NCI-H2107 (cell line): ENCODE measurements around the gene RLN1.
"Not testable (repeated sequence)": the region's sequence is repeated elsewhere in the genome, so short reads cannot be mapped to it uniquely, and the experiment has no call there.

Experiments
- DNase-seq: peaks from one replicate; lab custom pipeline; 2025; lab: John Stamatoyannopoulos, UW

The RLN1 gene

DNA sequence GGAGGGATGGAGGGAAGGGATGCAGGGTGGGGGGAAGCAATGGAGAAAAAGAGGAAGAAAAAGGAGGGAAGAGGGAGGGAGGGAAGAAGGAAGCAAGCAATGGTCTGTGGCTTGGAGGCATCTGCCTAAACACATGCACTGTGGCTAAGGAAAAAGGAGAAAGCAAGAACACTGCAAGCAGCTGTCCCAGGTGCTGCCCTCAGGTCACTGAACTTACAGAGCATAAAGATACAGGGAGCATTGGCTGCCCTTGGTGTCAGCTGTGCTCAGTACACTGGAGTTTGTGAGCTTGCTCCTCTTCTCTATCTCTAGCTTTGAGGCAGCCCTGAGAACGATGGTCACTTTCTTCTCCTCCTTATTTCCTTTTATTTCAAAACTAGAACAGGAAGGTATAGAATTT lies 18.1 kb downstream of the RLN1 start:
- not testable (repeated sequence) for DNase-seq

DNA sequence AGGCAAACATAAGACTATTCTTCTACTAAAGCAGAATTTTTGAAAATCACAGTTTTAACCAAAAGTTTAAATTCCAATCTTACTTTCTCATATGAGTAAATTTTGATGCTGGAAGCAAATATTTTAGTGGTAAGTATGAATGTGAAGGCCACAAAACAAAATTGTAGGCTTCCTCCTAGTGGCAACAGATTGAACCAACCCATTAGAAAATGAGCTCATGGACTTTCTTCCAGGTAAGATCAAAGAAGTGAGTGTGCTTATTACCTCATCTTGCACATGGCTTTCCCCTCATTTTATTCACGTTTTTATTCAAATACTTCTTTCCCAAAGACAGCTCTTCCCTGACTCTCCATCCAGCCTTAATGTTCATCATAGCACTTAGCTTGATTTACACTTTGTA lies 18.6 kb downstream of the RLN1 start:
- no peak for DNase-seq

DNA sequence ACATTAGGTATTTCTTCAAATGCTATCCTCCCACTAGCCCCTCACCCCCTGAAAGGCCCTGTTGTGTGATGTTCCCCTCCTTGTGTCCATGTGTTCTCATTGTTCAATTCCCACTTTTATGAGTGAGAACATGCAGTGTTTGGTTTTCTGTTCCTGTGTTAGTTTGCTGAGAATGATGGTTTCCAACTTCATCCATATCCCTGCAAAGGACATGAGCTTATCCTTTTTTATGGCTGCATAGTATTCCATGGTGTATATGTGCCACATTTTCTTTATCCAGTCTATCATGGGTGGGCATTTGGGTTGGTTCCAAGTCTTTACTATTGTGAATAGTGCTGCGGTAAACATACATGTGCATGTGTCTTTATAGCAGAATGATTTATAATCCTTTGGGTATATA lies 23.3 kb downstream of the RLN1 start:
- not testable (repeated sequence) for DNase-seq

DNA sequence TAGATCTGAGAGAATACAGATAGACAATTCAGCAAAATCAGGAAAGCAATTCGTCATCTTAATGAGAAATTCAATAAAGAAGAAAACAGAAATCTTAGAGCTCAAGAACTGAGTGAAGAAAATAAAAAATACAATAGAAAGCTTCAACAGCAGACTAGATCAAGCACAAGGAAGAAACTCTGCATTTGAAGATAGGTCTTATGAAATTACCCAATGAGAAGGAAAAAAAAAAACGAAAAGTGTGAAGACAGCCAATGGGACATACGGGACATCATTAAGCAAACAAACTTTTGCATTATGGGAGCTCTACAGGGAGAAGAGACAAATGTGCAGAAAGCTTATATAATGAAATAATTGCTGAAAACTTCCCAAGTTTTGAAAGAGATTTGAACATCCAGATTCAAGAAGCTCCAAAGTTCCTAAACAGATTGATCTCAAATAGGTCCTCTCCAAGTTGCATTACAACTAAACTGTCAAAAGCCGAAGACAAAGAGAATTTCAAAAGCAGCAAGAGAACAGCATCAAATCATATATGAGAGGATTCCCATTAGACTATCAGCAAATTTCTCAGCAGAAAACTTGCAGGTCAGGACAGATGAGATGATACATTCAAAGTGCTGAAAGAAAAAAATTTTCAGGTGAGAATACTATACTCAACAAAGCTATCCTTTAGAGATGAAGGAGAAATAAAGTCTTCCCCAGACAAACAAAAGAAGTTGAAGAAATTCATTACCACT lies 24.3 kb downstream of the RLN1 start:
- no peak for DNase-seq

DNA sequence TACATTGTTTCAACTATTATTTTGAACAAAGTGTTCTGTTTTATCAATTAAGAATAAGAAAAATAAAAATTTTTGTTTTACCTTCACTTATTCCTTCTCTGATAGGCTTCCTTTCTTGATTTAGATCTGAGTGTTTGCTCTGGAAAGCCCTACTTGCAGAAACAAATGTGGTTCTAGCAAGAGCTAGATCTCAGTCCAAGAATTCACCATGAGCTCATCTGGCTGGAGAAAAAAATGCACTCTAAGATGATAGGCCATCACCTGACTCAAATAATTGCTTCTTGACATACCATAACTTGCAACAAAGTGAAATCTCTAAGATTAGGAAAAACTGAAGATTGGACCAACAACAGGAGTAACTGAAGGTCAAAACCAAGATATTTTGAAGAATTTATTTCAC lies 28.8 kb downstream of the RLN1 start:
- no peak for DNase-seq

DNA sequence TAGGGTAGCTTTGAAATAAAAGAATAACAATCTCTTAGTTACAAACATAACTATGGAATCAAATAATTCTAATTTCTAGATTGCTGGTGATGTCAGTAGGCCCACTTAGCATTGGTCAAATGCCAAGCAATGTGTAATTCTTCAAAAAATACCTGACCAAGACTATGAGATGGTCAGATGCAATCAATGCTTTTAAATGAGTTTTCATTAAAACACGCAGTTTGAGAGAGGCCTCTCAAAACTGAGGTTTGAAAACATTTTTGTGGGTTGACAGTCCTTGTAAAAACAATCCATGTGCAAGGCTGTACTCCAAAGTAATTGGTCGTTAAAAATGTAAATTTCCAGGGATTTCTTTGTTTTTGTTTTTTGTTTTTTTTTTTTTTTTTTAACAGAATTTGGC lies 33.9 kb downstream of the RLN1 start:
- no peak for DNase-seq

DNA sequence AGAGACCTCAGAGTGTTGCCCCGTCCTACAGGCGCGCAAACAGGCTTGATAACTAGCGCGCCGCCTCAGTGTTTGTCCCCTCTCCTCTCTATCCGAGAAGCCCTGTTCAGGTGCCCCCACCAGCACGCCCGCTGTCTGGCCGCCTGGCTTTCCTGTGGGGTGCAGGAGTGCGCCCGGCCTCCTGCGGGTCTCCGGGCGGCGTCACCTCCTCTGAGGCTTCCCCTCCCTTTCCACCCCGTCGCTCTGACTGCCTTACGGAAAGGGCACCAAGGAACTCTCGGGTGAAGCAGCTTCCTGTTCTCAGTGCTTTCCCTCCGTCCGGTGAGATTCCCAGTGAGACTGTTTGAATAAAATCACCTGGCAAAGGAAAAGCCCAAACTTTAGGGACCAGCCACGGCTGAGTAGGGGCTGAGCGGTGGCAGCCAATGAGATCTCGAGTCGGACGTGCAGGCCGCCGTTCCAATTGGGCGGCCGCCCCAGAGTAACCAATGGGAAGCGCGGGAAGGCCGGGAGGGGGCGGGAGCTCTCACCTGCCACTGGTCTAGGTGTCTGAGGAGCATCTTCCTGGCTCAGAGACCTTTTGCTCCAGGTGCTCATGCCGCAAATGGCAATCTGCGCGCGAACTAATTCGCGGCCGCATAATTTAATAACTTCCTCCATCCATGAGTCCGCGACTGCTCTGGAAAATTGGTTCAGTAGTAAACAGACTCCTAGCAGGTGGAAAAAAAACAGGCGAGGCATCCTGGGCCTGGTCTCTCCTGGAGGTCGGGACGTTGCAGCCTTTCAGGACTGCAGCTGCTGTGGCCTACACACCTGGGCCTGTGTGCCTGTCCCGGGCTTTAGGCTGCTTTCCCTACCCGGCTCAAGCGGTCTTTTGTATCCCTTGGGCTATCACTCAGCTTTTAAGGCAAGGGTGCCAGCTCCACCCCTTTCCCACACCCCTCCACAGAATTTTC lies 35.6 kb downstream of the RLN1 start, which contains the start of gene RLN2:
Gene RLN2, minus strand, starts transcription at position 877 of the 956 bp plus-strand sequence. Its CDS starts 136 bp downstream, at position 741.
- DNase-seq: not testable (repeated sequence)

DNA sequence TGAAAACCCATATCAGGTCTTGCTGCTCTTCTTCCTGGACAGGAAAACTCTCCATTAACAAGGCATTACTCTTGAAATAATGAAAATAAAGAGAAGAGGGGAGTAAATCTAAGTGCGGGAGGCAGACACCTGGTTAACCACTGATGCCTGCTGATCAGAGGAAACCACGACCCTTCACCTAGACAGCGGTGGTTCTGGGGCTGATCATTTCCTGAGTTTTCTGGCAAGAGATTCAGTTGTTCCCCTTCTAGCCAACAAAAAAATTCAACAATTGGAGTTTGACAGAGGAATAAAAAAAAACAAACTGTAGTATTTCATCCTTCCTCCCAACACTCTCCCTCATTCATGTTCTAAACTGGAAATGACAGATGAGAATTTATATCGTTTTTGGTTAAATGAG lies 38.1 kb downstream of the RLN1 start:
- DNase-seq: no peak

DNA sequence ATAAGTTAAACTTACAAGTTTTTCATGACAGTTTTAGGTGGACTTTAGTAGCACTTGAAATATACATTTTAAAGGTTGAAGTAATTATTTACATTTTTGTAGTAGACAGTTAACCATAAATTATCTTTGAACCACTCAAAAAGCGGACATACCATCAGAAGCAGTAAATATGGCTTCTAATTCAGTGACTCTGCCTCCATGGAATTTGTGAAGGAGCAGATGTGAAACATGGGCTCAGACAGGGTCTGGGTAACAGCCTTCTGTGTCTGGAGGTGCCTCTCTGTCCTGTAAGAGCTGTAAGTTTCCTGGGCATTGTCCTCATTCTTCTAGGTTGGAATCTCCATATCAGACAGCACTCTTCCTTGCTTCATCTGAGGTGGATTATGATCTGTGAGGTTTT lies 47.5 kb downstream of the RLN1 start:
- DNase-seq: no peak

DNA sequence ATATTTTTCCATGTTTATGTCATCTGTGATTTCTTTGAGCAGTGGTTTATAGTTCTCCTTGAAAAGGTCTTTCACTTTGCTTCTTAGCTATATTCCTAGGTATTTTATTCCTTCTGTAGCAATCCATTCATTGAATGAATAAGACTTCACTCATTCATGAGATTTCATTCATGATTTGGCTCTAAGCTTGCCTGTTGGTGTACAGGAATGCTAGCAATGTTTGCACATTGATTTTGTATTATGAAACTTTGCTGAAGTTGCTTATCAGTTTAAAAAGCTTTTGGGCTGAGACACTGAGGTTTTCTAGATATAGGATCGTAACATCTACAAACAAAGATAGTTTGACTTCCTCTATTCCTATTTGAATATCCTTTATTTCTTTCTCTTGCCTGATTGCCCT lies 51.1 kb downstream of the RLN1 start:
- DNase-seq: no peak

DNA sequence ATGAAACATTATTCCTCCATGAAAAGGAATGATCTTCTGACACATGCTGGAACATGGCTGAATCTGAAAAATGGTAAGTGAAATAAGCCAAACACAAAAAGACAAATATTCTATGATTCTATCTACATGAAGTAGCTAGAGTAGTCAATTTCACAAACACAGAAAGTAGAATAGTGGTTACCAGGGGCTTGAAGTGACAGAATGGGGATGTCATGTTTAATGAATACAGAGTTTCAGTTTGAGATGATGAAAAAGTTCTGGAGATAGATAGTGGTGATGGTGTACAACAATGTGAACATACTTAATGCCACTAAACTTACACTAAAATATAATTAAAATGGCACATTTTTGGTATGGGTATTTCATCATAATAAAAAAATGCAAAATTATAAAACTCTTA lies 53.4 kb downstream of the RLN1 start:
- DNase-seq: no peak
